Muscle of leg (tissue), 11 donors: Measurements from ENCODE around the gene FHIT. TPM values are rescaled to one million over a fixed set of nuclear protein-coding genes. Genes with fewer than 3 reads are reported as not detected.

Experiments used
- DNase-seq: peaks from one replicate; pipeline ENCODE4 v3.0.0; 2013
- H3K27ac ChIP-seq: one replicate; pipeline ENCODE4 v1.5.1; 2013; ENCODE audit warnings: mild to moderate bottlenecking, low read length, control low read depth
- H3K27me3 ChIP-seq: one replicate; pipeline ENCODE4 v1.6.1; 2013; ENCODE audit warnings: low read length; ENCODE audit not compliant: control insufficient read depth, insufficient read depth
- H3K36me3 ChIP-seq: one replicate; pipeline ENCODE4 v1.6.1; 2013; ENCODE audit warnings: low read length; ENCODE audit not compliant: control insufficient read depth, insufficient read depth
- H3K4me1 ChIP-seq: one replicate; pipeline ENCODE4 v1.6.1; 2013; ENCODE audit warnings: low read length; ENCODE audit not compliant: control insufficient read depth, insufficient read depth
- H3K4me3 ChIP-seq: one replicate; pipeline ENCODE4 v1.5.1; 2013; ENCODE audit warnings: low read length, control low read depth
- H3K9me3 ChIP-seq: replicated peaks from 2 replicates; pipeline ENCODE4 v1.6.1; 2013; ENCODE audit warnings: low read depth, low read length; ENCODE audit not compliant: control insufficient read depth
- WGBS: methylation state at CpG from one replicate; pipeline ENCODE4 v1.1.5; 2013; ENCODE audit warnings: missing lambda C conversion rate; ENCODE audit not compliant: insufficient coverage; 5-methylcytosine and 5-hydroxymethylcytosine counted together
- polyA plus RNA-seq, 8 donors: library from polyadenylated mRNA; unstranded; fragments of 120-200 nt; gene quantifications; one replicate each; pipeline versions ENCODE4 v1.2.1 to v1.2.3, GENCODE V29; 2013; ENCODE audit warnings: inconsistent platforms in 1 of 8, low replicate concordance in 1 of 8; ENCODE audit not compliant: insufficient read length in 8 of 8, insufficient read depth in 1 of 8
- total RNA-seq: library from RNA; stranded (reverse); fragments of 120-200 nt; gene quantifications from one replicate; pipeline ENCODE4 v1.2.4, GENCODE V29; 2013

Gene FHIT
- total and polyA plus RNA-seq, 9 donors = 4.1 to 8.0 (median 5.3) TPM

DNA sequence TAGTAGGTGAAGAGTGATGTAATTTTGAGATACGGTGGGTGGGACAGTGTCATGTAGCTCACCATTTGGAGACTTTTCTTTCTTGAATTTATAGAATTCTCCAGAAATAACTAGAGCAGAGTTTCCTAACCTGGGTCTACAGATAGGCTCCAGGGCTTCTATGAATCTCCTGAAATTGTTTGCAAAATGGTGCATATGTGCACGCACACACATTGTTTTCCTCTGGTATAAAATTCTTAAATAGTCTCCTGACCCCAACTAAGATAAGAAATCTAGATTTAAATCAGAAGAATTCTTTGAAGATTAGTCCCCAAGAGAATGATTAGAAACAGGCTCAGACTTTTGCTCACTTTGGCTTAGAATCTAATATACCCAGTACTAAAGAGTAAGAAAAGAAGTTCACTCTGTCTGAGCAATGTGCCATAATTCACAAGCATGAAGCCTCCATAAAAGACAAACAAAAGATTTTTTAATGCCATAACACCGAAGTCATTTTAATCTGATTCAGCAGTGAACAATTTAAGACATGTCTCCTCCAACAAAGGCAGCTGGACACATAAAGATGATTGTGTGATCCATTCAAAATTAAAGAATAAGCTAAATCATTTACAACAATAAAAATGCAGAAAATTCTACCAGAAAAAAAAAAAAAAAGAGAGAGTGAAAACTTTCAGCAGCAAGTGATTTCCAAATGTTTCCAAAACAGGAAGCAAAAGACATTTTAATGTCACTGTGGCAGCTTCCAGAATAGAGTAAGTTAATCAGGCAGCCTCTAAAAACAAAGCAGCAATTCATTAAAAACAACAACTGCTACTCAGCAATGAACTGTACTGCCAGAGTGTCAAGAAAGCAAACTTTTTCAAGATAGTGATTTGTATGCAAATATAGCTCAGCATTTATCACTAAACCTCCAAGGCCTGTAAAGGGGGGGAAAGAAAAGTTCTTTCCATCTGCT, 1225.9 kb downstream of the FHIT start:
- no peaks in the 10 kb centered on the region for H3K27me3 ChIP-seq
- WGBS = no CpG with 5 or more reads among the region's 3 CpGs
- H3K4me3 ChIP-seq = no peak overlapping the region
- H3K4me1 ChIP-seq = no peaks in the 10 kb centered on the region
- no peak overlapping the region for H3K27ac ChIP-seq
- no peaks in the 10 kb centered on the region for H3K9me3 ChIP-seq
- peak; percentile 49 for DNase-seq
- H3K36me3 ChIP-seq = no peaks in the 10 kb centered on the region

DNA sequence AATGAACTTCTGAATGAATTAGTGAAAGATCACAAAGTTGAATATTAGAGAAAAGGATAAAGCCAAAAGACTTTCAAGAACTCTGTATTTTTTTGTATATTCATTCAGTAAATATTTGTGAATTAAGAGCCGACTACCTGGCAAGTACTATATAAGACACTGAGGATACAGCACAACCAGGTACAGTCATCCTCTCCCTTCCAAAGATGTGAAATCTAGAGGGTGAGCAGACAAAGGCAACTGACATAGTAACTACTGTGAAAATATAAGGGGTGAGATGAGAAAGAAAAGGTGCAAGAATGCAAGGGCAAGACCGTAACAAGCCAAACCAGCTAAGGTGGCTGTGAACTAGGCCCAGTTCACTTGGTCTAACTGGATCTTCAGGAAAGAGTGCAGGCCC, 1226.9 kb downstream of the FHIT start:
- Histone ChIP-seq H3K27ac (no peak overlapping the region), H3K36me3 (no peaks in the 10 kb centered on the region), H3K4me1 (no peaks in the 10 kb centered on the region), H3K4me3 (no peak overlapping the region), H3K27me3 (no peaks in the 10 kb centered on the region), H3K9me3 (no peaks in the 10 kb centered on the region)
- 92% methylated on average over 1 of the region's 2 CpGs for WGBS
- no peak for DNase-seq

DNA sequence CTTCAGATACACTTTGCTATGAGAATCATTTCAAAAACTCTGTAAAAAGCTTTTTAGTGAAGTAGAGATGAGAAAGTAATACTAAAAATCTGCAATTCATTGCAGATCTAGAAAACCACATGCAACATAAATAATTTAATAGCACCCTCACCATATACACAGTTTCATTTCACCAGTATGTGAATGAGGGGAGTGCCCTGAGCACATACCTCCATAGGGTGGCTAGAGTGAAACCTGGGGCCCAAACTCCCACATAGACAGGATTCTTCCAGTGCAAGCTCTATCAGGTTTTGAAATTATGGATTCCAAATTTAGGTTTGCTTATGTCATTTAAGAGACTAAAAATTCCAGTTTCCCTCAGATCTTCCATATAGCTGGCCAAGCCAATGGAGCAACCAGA, 1228.1 kb downstream of the FHIT start:
- peak; percentile 7 for DNase-seq
- no peak overlapping the region for H3K27ac ChIP-seq
- H3K9me3 ChIP-seq = no peaks in the 10 kb centered on the region
- H3K4me1 ChIP-seq = no peaks in the 10 kb centered on the region
- no peaks in the 10 kb centered on the region for H3K36me3 ChIP-seq
- H3K4me3 ChIP-seq = no peak overlapping the region
- H3K27me3 ChIP-seq = no peaks in the 10 kb centered on the region

DNA sequence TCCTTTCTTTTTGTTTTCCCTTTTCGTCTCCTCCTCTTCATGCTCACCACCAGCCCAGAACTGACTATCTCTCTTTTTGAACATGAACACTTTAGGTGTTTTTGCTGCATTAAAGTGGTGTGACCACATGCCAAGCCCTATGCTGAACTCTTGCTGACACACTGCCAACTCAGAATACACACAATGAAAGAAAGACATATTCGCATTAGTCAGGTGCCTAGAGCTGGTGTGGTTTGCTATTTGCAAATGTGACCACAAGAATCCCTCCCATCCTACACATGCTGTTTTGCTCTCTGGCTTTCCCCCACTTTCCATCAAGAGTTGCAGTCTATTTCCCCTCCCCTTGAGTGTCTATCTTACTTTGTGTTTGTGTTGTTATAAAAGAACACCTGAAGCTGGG, 1233.6 kb downstream of the FHIT start:
- no peak for DNase-seq
- Histone ChIP-seq H3K27ac (no peak overlapping the region), H3K4me1 (no peaks in the 10 kb centered on the region), H3K27me3 (no peaks in the 10 kb centered on the region), H3K36me3 (no peaks in the 10 kb centered on the region), H3K9me3 (no peaks in the 10 kb centered on the region), H3K4me3 (no peak overlapping the region)
- 60% methylated on average over 1 of the region's 2 CpGs for WGBS

DNA sequence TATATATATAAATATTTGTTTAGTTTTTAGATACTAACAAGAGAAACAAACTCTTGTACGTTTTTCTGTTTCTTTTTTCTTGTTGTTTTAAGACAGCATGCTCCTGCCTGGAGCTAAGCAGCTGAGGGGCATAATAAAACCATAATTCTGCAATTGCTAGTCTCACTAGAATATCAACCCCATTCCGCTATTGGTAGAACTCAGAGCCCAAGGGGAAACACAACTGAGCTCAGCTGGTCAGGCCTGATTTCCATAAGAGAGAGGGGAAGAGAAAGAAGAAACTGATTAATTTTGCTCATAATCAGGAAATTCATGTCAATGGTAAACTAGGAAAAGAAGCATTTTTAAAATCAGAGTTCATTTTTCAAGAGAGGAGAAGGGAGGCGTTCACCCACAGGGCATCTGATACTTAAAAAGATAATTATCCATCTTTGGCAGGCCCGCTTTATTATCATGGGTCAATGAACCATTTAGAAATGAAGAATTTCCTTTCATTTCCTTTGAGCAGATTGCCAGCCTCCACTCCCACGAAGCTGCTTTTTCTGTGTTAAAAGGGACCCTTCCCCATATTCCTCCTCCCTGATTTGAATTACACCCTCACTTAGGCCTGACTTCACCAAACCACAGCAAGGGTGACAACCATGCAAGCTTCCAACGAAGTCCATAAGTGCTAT, 1236.1 kb downstream of the FHIT start:
- Histone ChIP-seq H3K36me3 (no peaks in the 10 kb centered on the region), H3K4me1 (no peaks in the 10 kb centered on the region), H3K27ac (no peak overlapping the region), H3K9me3 (peaks cover 3% of the 10 kb centered on the region), H3K27me3 (no peaks in the 10 kb centered on the region), H3K4me3 (no peak overlapping the region)
- no peak for DNase-seq
- no CpG with 5 or more reads among the region's 6 CpGs for WGBS

DNA sequence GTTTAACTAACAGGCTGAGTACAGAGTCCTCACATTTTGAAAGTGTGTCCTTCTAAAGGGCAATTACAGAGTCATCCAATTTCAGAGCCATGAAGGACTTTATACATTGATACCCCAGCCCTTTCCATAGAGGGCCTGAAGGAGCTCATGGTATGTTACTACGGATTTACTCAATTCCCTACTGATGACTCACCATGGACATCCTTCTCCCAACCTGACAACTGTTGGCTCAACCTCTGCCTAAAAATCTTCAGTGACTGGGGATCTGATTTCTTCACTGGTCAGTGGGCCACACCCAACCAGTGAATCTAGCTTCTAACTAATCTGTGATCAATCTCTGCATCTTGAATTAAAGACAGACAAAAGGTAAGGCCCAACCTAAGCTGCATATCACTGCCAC, 1238.0 kb downstream of the FHIT start:
- Histone ChIP-seq H3K27me3 (no peaks in the 10 kb centered on the region), H3K27ac (no peak overlapping the region), H3K9me3 (peaks cover 3% of the 10 kb centered on the region), H3K36me3 (no peaks in the 10 kb centered on the region), H3K4me1 (no peaks in the 10 kb centered on the region), H3K4me3 (no peak overlapping the region)
- peak; percentile 11 for DNase-seq
- 60% methylated on average over 1 of the region's 1 CpG for WGBS

DNA sequence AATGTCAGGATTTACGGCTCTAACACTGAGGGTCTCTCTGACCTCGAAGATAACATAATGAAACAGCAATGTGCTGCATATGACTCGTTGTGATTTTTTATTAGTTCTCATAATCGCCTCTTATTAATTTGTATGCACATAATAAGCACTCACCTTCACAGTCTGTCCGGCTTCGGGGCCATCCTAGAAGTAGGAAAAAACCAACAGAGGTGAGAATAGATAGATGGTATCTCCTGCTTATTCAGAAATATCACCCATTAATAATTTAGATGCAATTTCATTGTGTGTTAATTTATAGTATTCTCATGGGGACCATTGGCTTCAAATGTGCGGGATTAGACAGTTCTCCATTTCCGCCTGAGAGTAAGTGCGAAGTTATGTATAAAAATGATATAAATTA, 1240.0 kb downstream of the FHIT start:
- Histone ChIP-seq H3K9me3 (peaks cover 3% of the 10 kb centered on the region), H3K27me3 (no peaks in the 10 kb centered on the region), H3K4me1 (no peaks in the 10 kb centered on the region), H3K4me3 (no peak overlapping the region), H3K27ac (no peak overlapping the region), H3K36me3 (no peaks in the 10 kb centered on the region)
- no peak for DNase-seq
- WGBS = no CpG with 5 or more reads among the region's 9 CpGs

DNA sequence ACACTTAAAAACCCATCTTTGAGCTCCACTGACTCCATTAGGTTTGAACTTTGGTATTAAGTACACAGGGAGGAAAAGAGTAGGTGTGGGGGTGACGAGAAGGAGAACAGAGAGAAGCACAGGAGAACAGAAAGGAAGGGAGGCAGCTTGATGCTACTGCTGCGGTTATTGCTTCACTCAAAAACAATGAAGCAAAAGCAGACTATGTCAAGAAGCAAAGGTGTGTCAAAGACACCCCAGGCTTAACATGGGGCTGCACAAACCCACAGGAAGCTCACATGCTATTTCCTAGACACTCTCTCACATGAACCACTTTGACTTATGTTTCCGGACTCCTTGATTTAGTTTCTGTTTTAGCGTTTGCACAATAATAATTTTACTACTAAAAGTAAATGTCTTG, 1240.5 kb downstream of the FHIT start:
- 33% methylated on average over 2 of the region's 4 CpGs for WGBS
- Histone ChIP-seq H3K36me3 (no peaks in the 10 kb centered on the region), H3K27me3 (no peaks in the 10 kb centered on the region), H3K9me3 (peaks cover 3% of the 10 kb centered on the region), H3K4me1 (no peaks in the 10 kb centered on the region), H3K27ac (no peak overlapping the region), H3K4me3 (no peak overlapping the region)
- no peak for DNase-seq

DNA sequence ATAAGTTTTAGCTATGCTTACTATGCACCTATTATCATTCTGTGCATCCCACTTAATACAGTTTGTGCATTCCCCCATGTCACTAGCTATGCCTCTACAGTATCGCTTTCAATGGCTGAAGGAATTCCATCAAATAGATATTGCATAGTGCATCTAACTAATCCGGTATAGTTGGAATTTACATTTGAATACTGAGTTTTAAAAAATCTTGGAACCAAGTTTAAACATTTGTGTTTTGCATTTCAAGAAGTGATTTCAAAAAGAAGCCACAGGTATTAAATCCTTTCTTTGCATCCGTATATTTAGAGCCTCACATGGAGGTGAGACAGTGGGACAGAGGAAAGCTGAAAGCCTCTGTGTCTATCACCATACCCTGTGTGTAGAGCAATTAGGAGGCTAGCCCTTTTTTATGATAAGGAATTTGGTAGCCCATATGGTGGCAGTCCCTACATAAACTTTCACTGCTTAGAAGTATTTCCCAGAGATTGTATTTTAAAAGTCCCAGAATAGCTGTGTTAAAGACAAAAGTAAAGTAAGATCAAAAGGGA, 1241.2 kb downstream of the FHIT start:
- Histone ChIP-seq H3K4me1 (no peaks in the 10 kb centered on the region), H3K4me3 (no peak overlapping the region), H3K27me3 (no peaks in the 10 kb centered on the region), H3K36me3 (no peaks in the 10 kb centered on the region), H3K27ac (no peak overlapping the region), H3K9me3 (peaks cover 3% of the 10 kb centered on the region)
- no peak for DNase-seq
- no CpG with 5 or more reads among the region's 3 CpGs for WGBS

DNA sequence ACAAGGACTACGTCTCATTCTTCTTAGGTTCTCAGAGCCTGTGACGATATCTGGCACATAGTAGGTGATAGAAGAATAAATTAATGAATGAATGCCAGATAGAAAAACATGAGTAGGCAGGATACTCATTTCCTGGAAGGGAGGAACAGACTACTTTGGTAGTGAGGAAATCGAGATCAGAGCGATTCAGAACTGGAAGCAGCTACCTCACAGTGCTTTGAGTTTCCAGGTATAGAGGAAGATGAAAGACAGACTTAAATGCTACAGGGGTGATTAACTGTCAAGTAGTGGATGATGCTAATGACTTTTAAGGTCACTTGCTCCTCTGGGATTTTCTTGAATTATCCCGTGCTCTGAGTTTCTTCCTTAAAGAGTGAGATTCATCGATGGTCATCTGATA, 1249.9 kb downstream of the FHIT start:
- no peak for DNase-seq
- Histone ChIP-seq H3K36me3 (no peaks in the 10 kb centered on the region), H3K9me3 (no peaks in the 10 kb centered on the region), H3K27me3 (no peaks in the 10 kb centered on the region), H3K27ac (no peak overlapping the region), H3K4me1 (no peaks in the 10 kb centered on the region), H3K4me3 (no peak overlapping the region)
- 100% methylated on average over 4 of the region's 6 CpGs for WGBS
